HCT116 (cell line): ENCODE data around the gene TWNK.

Source experiments
- CTCF ChIP-seq, 3 experiments: fragments of 200-600 bp in 1 of 3; sonication (generic) in 1 of 3; IDR thresholded peaks in 2 of 3; conservative IDR thresholded peaks in 1 of 3; 2 replicates each; pipeline ENCODE4 v1.5.1; 2012 to 2017; ENCODE audit warnings: low read depth in 2 of 3, low read length in 2 of 3, antibody characterized with exemption in 1 of 3, borderline replicate concordance in 1 of 3, control low read depth in 1 of 3, mild to moderate bottlenecking in 1 of 3, mixed read lengths in 1 of 3, mixed run types in 1 of 3, moderate library complexity in 1 of 3; ENCODE audit not compliant: insufficient read depth in 1 of 3
- POLR2A ChIP-seq: IDR thresholded peaks from 2 replicates; pipeline ENCODE4 v1.7.0; 2011; ENCODE audit warnings: borderline replicate concordance; ENCODE audit not compliant: insufficient read depth, insufficient read length; ENCODE audit errors: extremely low read depth
- ZFX ChIP-seq: fragments of 450-650 bp; IDR thresholded peaks from 2 replicates; pipeline ENCODE4 v1.6.1; 2017

- TF ChIP-seq CTCF (IDR thresholded peaks at IDR 0.05 in 2 of 3, conservative IDR thresholded peaks at IDR 0.05 in 1 of 3; ENCODE audit: borderline replicate concordance in 1 of 3, insufficient read depth in 1 of 3, low read depth in 2 of 3, low read length in 2 of 3) (no peak), ZFX (no peak), POLR2A (no peak)
Measured at GRCh38 chr10:101005361-101005760, 18.0 kb downstream of the TWNK start.
